CD4-positive, alpha-beta T cell treated with Interleukin-15 for 1 hour (primary cell): ENCODE data around the gene KDF1.

Experiments used
- DNase-seq: peaks from one replicate; pipeline ENCODE4 v3.0.0-alpha.2; 2020

Gene KDF1

GRCh38 chr1:26959722-26960624 is at the start of gene KDF1:
TSS of gene KDF1 (minus strand) at chr1:26960468. CDS start at chr1:26952380, 8,088 bp downstream.
- peak; percentile 65 for DNase-seq

GRCh38 chr1:27009601-27010197 is 49.4 kb upstream of the KDF1 start:
- DNase-seq = no peak

GRCh38 chr1:27007909-27008582 is 47.8 kb upstream of the KDF1 start:
- no peak for DNase-seq

- DNase-seq = no peak
Measured at GRCh38 chr1:27006683-27007082, 46.4 kb upstream of the KDF1 start.

- no peak for DNase-seq
Measured at GRCh38 chr1:27005648-27006496, 45.6 kb upstream of the KDF1 start.

- DNase-seq = no peak
Measured at GRCh38 chr1:27005166-27005530, 44.9 kb upstream of the KDF1 start.

- DNase-seq = no peak
Measured at GRCh38 chr1:27004471-27005165, 44.4 kb upstream of the KDF1 start.

- DNase-seq = no peak
Measured at GRCh38 chr1:27003745-27004470, 43.6 kb upstream of the KDF1 start.

- DNase-seq = peak; percentile 81
Measured at GRCh38 chr1:27001570-27002360, 41.5 kb upstream of the KDF1 start.

GRCh38 chr1:27000817-27001460 is 40.7 kb upstream of the KDF1 start:
- peak; percentile 51 for DNase-seq

GRCh38 chr1:27000090-27000816 is 40.0 kb upstream of the KDF1 start:
- DNase-seq = no peak

- no peak for DNase-seq
Measured at GRCh38 chr1:26999440-26999987, 39.2 kb upstream of the KDF1 start.

GRCh38 chr1:26998429-26999300 is 38.4 kb upstream of the KDF1 start:
- no peak for DNase-seq

GRCh38 chr1:26996665-26997064 is 36.4 kb upstream of the KDF1 start:
- no peak for DNase-seq

GRCh38 chr1:26996024-26996423 is 35.8 kb upstream of the KDF1 start:
- no peak for DNase-seq

GRCh38 chr1:26994787-26995517 is 34.7 kb upstream of the KDF1 start:
- no peak for DNase-seq
